NOMO-1 treated with DMSO at 0.1 percent for 48 hours (cell line): ENCODE data around the gene LAMB1.
"Not testable (repeated sequence)": the region's sequence is repeated elsewhere in the genome, so short reads cannot be mapped to it uniquely, and the experiment has no call there.

Source experiments
- DNase-seq: peaks from one replicate; lab custom pipeline; 2025; ENCODE audit not compliant: unreplicated experiment; lab: John Stamatoyannopoulos, UW

Gene LAMB1

DNA sequence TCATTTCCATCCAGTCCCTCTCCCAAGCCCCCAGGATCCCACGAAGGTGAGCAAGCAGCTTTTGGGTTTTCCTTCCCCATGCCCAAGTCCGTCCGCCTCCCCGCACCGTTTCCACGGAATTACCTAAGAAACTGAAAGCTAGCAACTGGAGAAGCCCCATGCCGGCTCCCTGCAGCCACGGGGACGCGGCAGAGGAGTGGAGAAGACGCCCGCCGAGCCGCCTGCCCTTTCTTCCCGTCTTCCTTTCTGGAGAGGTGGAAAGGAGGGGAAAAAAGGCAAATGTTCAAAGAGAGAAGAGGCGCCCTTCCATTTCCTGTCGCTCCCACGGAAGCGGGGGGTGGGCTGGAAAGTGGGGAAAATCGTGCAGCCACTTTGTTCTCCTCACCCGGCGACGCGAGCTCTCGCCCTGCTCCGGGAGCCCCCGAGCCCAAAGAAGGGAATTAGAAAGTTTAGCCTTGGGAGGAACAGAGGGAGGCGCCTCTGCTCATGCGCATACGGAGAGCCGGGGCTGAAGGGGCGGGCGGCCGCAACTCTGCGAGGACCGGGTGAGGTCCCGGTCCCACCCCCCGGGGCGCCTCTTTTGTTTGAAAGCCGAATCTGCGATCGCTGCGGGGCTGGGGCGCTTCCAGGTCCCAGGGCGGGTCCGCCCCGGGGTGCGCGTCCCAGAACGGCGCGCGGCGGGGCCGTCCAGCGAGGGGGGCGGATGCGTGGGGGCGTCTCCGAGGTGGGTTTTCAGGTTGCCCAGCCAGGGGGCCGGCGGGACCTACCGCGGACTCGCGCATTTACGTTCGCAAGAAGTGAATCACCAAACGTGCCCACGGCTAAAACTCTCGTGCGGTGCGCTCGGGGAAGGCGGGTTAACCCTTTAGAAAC is at the start of gene LAMB1:
Gene LAMB1, minus strand, starts transcription at position 436 of the 873 bp plus-strand sequence. Its CDS starts 276 bp downstream, at position 160.
- no peak for DNase-seq

DNA sequence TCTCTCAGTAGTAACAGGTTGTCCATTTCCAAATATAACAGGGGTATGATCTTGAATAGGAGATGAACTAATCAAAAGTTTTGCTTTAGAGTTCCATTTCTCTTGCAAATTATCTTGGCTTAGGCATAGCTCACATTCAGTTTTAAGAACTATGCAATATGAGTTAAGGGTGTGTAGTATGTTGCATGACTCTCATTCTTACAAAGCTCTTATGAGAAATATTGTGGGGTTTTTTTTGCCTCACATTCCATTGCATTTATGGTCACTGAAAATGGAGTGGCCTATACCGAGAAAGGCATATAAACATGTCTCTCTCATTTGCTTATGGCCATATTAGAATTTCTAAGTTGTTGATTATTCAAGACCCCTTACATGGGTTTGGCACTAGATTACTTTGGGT is 48.5 kb upstream of the LAMB1 start:
- DNase-seq: no peak

- no peak for DNase-seq
Observed at GRCh38 chr7:108049962-108050361, 47.0 kb upstream of the LAMB1 start.

DNA sequence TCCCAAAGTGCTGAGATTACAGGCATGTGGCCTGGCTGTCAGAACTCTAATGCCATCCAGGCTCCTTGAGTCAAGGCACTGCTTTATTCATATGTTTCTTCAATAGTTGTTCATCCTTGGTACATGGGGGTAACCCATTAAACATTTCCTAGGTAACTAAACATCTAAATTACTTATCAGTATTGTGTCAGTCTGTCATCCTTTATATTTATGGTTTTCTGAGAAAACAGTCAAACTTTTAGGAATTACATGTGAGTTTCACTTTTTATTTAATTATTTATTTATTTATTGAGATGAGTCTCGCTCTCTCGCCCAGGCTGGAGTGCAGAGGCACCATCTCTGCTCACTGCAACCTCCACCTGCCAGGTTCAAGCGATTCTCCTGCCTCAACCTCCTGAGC is 45.5 kb upstream of the LAMB1 start:
- DNase-seq: no peak

- no peak for DNase-seq
Observed at GRCh38 chr7:108046952-108047506, 44.1 kb upstream of the LAMB1 start.

GRCh38 chr7:108045669-108046068 is 42.7 kb upstream of the LAMB1 start:
- DNase-seq: no peak

GRCh38 chr7:108045154-108045553 is 42.2 kb upstream of the LAMB1 start:
- DNase-seq: no peak

DNA sequence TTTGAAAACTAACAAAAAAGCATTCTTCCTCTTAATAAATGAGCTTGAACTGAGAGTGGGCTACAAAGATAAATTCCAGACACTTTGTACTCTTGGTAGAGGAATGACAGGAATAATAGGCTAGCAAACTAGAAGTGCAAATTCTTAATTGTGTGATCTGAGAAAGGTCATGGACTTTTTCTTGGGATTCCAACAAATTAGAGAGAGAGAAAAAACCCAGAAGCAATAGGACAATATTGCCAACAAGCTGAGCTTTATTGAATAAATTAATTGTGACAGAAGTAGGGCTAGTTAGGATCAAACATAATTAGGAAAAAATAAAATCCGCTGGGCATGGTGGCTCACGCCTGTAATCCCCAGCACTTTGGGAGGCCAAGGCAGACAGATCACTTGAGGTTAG is 41.4 kb upstream of the LAMB1 start:
- DNase-seq: no peak

DNA sequence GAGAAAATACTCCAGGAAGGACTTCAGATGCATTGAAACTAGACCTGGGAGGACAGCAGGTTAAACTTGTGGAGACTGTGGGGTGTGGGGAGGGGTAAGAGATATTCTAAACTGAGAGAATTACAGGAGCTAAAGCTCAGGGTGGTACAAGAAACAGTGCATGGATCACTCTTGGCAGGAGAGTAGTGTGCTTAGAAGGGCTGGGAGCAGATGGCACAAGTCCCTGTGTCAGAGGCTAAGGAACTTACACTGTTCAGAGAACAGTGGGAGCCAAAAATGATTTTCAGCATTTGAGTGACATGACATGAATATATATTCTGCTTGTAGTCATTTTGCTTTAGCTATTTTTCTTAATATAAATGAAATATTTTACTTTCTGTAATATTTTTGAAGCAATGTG is 36.0 kb upstream of the LAMB1 start:
- no peak for DNase-seq

DNA sequence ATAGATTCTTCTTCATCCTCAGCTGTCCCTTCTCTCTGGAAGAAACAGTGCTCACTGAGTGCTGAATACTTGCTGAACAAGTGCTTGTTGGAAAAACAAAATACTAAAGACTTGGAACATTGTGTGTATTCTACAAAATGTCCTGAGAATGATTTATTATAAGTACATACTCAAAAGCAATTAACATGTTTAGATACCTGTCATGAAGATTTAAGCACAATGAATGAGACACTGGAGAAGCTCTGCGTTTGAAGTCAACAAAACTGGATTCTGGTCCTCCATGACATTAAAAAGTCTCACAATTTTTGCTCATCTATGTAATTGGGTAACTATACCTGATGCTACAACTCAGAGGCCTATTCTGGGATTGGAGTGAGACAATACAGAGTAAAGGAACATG is 34.8 kb upstream of the LAMB1 start:
- no peak for DNase-seq

DNA sequence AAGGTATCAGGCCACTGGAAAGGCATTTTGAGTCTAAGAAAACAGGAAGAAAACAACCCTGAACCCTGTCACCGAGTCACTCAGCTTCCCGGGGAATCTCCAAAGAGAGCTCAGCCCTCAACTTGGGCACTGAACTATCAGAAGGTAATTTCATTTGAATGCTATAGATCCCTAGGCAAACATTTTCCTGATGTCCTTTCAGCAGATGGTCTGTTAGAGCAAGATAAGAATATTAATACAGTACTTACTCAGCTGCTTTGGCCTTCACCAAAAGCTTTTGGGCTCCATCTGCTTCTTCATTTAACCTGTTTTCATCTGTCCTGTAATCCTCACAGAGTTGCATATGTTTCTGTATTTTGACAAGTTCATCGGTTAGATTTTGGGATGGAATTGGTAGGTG is 34.2 kb upstream of the LAMB1 start:
- no peak for DNase-seq

- DNase-seq: no peak
Observed at GRCh38 chr7:108034586-108034985, 31.6 kb upstream of the LAMB1 start.

- DNase-seq: no peak
Observed at GRCh38 chr7:108033776-108034497, 31.0 kb upstream of the LAMB1 start.

DNA sequence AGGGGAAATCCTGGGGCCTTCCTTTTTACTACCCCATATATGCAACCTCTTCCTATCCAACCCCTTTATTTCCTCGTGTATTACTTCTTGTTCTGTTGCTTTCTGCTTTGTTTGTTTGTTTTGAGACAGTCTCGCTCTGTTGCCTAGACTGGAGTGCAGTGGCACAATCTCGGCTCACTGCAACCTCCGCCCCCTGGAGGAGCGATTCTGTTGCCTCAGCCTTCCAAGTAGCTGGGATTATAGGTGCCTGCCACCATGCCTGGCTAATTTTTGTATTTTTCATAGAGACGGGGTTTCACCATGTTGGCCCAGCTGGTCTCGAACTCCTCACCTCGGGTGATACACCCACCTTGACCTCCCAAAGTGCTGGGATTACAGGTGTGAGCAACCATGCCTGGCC is 30.3 kb upstream of the LAMB1 start:
- DNase-seq: not testable (repeated sequence)

DNA sequence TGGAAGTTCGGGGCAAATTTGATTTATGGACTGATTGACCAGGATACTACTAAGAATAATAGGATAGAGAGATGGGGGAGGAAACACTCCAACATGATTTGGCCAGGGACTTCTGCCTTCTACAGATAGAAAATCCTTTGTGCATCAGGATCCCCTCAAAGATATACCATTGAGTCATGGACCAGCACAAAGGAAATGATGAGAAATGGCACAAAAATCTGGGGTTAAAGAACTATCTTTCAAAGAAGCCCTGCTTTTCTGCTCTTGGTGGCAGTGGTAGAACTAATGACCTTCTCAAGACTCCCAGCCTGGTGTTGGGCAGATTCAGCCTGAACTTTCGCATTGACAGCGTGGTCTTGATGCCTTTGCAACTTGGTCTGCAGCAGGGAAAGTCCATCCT is 27.6 kb upstream of the LAMB1 start:
- DNase-seq: no peak

- no peak for DNase-seq
Observed at GRCh38 chr7:108029034-108029433, 26.1 kb upstream of the LAMB1 start.

GRCh38 chr7:108028111-108028510 is 25.1 kb upstream of the LAMB1 start:
- no peak for DNase-seq

DNA sequence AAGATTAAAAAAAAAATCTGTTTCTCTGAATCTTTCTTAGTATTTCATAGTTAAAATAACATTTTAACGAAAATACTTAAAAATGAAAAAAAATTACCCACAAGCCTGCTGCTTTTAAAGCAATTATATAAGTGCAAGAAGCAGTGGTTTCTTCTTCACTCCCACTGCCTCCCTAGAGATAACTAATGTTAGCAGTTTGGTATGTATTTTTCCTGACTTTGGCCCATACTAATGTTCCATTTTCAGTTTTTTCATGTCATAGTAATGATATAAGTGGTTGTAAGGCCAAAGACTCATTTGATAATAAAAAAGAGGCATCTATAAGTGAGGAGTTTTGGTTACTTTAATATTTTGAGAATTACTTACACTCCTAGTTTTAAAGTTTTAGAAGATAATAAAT is 24.3 kb upstream of the LAMB1 start:
- DNase-seq: no peak

GRCh38 chr7:108026647-108027046 is 23.7 kb upstream of the LAMB1 start:
- no peak for DNase-seq

- DNase-seq: peak; percentile 54
Observed at GRCh38 chr7:108026116-108026515, 23.2 kb upstream of the LAMB1 start.

DNA sequence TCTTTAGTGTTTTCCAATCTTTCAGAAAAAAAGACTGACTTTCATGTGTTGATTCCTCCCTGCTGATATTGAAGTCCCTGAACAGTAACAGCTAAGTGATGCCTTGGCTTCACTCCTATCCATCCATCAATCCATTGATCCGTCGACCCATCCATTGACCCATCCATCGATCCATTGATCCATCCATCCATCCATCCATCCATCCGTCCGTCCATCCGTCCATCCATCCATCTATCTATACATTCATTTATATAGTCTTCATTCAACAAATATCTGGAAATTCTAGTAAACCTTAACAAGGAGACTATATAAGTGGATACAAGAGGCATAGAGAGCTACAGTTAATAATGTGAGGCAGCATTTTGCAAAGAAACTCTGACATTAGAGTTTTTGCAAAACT is 21.6 kb upstream of the LAMB1 start:
- no peak for DNase-seq

DNA sequence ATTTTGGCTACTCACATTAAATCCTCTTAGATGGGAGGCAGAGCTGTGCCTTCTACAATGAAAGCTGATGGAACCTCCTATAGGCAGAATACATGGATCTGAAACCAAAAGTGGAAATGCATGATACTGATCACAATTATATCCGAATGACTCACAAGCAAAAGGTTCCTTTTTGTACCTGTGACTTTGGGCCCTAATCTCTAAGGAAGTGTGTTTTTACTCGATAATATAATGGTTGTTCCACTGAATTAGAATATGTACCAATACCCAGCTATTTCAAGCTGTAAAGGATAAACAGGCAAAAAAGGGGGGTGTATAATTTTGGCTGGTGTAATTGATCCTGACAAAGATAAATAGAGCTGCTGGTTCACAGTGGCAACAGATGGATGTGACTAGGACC is 17.6 kb upstream of the LAMB1 start:
- DNase-seq: peak; percentile 21
